H1 (cell line): ENCODE data around the gene ICA1. TPM values are rescaled to one million over a fixed set of nuclear protein-coding genes. Genes with fewer than 3 reads are reported as not detected.
A peak's percentile ranks its signal among the peaks of the same experiment; 100 is the strongest.

Source experiments
- CTCF ChIA-PET: fragments of 300-600 bp; sonication (Branson Sonifier 250); formaldehyde crosslinking; loops from one replicate; lab custom pipeline; 2021; ENCODE audit not compliant: partially characterized antibody; lab: Charles Lee
- POLR2A ChIA-PET: fragments of 300-600 bp; sonication (Branson Sonifier 250); formaldehyde crosslinking; loops from one replicate; lab custom pipeline; 2021; ENCODE audit warnings: inconsistent platforms; ENCODE audit not compliant: partially characterized antibody; lab: Charles Lee
- DNase-seq, 2 experiments: peaks; one replicate each; pipeline versions ENCODE4 v3.0.0 to v3.0.0-alpha.2; 2010 to 2022; ENCODE audit warnings: low spot score in 2 of 2, low read depth in 1 of 2, mixed read lengths in 1 of 2
- FAIRE-seq: peaks from 2 replicates; lab custom pipeline; 2011; peaks lifted over from hg19 to GRCh38; lab: Jason Lieb, UNC
- H2AFZ ChIP-seq: 2 replicates; pipeline ENCODE4 v1.8.1; 2012; ENCODE audit warnings: low read length, inconsistent platforms
- H2AK5ac ChIP-seq: 2 replicates; pipeline ENCODE4 v1.6.1; 2013; ENCODE audit warnings: low read depth, low read length
- H2BK120ac ChIP-seq: replicated peaks from 2 replicates; pipeline ENCODE3; 2013; ENCODE audit warnings: low read depth, low read length, inconsistent platforms
- H2BK12ac ChIP-seq: 2 replicates; pipeline ENCODE4 v1.6.1; 2013; ENCODE audit warnings: low read depth, low read length
- H2BK15ac ChIP-seq: 2 replicates; pipeline ENCODE4 v1.6.1; 2013; ENCODE audit warnings: low read length
- H2BK20ac ChIP-seq: 2 replicates; pipeline ENCODE4 v1.6.1; 2013; ENCODE audit warnings: low read length
- H2BK5ac ChIP-seq: 2 replicates; pipeline ENCODE4 v1.6.1; 2013; ENCODE audit warnings: low read depth, low read length
- H3K14ac ChIP-seq: 2 replicates; pipeline ENCODE4 v1.6.1; 2013; ENCODE audit warnings: inconsistent platforms; ENCODE audit not compliant: insufficient read length
- H3K18ac ChIP-seq: 2 replicates; pipeline ENCODE4 v1.6.1; 2013; ENCODE audit warnings: low read length; ENCODE audit errors: extremely low read depth
- H3K23ac ChIP-seq: 2 replicates; pipeline ENCODE4 v1.6.1; 2013; ENCODE audit warnings: inconsistent platforms; ENCODE audit not compliant: insufficient read length
- H3K23me2 ChIP-seq: 2 replicates; pipeline ENCODE4 v1.6.1; 2013; ENCODE audit warnings: low read depth, low read length
- H3K27ac ChIP-seq: 2 replicates; pipeline ENCODE4 v1.6.1; 2011; ENCODE audit warnings: low read depth, low read length, inconsistent platforms
- H3K27me3 ChIP-seq, 4 experiments: replicated peaks in 1 of 4; 1 replicate in 1 of 4; 2 replicates in 3 of 4; pipeline versions ENCODE4 v1.6.1 to v1.8.1; 2011 to 2013; ENCODE audit warnings: low read length in 3 of 4, mild to moderate bottlenecking in 3 of 4, inconsistent platforms in 2 of 4, mixed read lengths in 2 of 4, moderate library complexity in 1 of 4; ENCODE audit not compliant: control insufficient read depth in 3 of 4, insufficient read depth in 3 of 4; ENCODE audit errors: extremely low read depth in 1 of 4
- H3K36me3 ChIP-seq, 4 experiments: 2 replicates each; pipeline versions ENCODE4 v1.6.1 to v1.8.1; 2011 to 2013; ENCODE audit warnings: mild to moderate bottlenecking in 4 of 4, low read length in 3 of 4, moderate library complexity in 2 of 4, control low read depth in 1 of 4, inconsistent platforms in 1 of 4; ENCODE audit not compliant: insufficient read depth in 4 of 4, control insufficient read depth in 2 of 4
- H3K4ac ChIP-seq: replicated peaks from 2 replicates; pipeline ENCODE3; 2013; ENCODE audit warnings: low read length, low read depth, mixed read lengths, inconsistent platforms; ENCODE audit not compliant: insufficient read length
- H3K4me1 ChIP-seq, 4 experiments: replicated peaks in 1 of 4; 1 replicate in 1 of 4; 2 replicates in 3 of 4; pipeline versions ENCODE4 v1.6.1 to v1.8.1; 2011 to 2013; ENCODE audit warnings: low read length in 3 of 4, inconsistent platforms in 2 of 4, mixed read lengths in 1 of 4; ENCODE audit not compliant: insufficient read depth in 4 of 4, control insufficient read depth in 3 of 4
- H3K4me2 ChIP-seq, 2 experiments: 2 replicates each; pipeline versions ENCODE4 v1.6.1 to v1.8.1; 2011 to 2013; ENCODE audit warnings: low read depth in 2 of 2, low read length in 2 of 2, control low read depth in 1 of 2, inconsistent platforms in 1 of 2, mild to moderate bottlenecking in 1 of 2; ENCODE audit not compliant: insufficient read depth in 1 of 2
- H3K4me3 ChIP-seq, 4 experiments: fragments of 200-600, 300-600 bp in 1 of 4; sonication (generic), shearing (Covaris generic), sonication (Bioruptor Twin) in 1 of 4; 2 replicates each; pipeline versions ENCODE4 v1.5.1 to v1.8.1; 2011 to 2016; ENCODE audit warnings: low read length in 4 of 4, low read depth in 3 of 4, control low read depth in 2 of 4, inconsistent platforms in 2 of 4, mild to moderate bottlenecking in 2 of 4, mixed read lengths in 1 of 4, moderate library complexity in 1 of 4; ENCODE audit not compliant: insufficient read depth in 2 of 4; ENCODE audit errors: extremely low read depth in 1 of 4
- H3K56ac ChIP-seq: replicated peaks from 2 replicates; pipeline ENCODE3; 2013; ENCODE audit warnings: low read depth, mild to moderate bottlenecking, mixed read lengths, low read length, inconsistent platforms; ENCODE audit not compliant: insufficient read length
- H3K79me1 ChIP-seq: 2 replicates; pipeline ENCODE4 v1.6.1; 2013; ENCODE audit warnings: low read depth, low read length, control low read depth
- H3K79me2 ChIP-seq, 2 experiments: 2 replicates each; pipeline versions ENCODE4 v1.6.1 to v1.8.1; 2012 to 2013; ENCODE audit warnings: low read length in 2 of 2, mild to moderate bottlenecking in 2 of 2, inconsistent platforms in 1 of 2; ENCODE audit not compliant: insufficient read depth in 2 of 2, control insufficient read depth in 1 of 2
- H3K9ac ChIP-seq, 4 experiments: replicated peaks in 1 of 4; 1 replicate in 1 of 4; 2 replicates in 3 of 4; pipeline versions ENCODE4 v1.6.1 to v1.8.1; 2011 to 2013; ENCODE audit warnings: low read depth in 3 of 4, low read length in 3 of 4, control low read depth in 2 of 4, mild to moderate bottlenecking in 2 of 4, moderate library complexity in 2 of 4, inconsistent platforms in 1 of 4; ENCODE audit errors: extremely low read depth in 1 of 4
- H3K9me3 ChIP-seq, 2 experiments: 2 replicates each; pipeline versions ENCODE4 v1.6.1 to v1.8.1; 2012 to 2013; ENCODE audit warnings: mild to moderate bottlenecking in 2 of 2, moderate library complexity in 2 of 2, control low read depth in 1 of 2, inconsistent platforms in 1 of 2, low read depth in 1 of 2, low read length in 1 of 2, mixed read lengths in 1 of 2; ENCODE audit not compliant: insufficient read depth in 2 of 2
- H4K20me1 ChIP-seq, 2 experiments: replicated peaks in 1 of 2; 2 replicates each; pipeline versions ENCODE3 to v1.8.1; 2011 to 2013; ENCODE audit warnings: inconsistent platforms in 2 of 2, low read length in 2 of 2, mild to moderate bottlenecking in 1 of 2; ENCODE audit not compliant: insufficient read depth in 2 of 2, control insufficient read depth in 1 of 2
- H4K5ac ChIP-seq: 2 replicates; pipeline ENCODE4 v1.6.1; 2013; ENCODE audit warnings: low read length, low read depth, mixed read lengths, inconsistent platforms; ENCODE audit not compliant: insufficient read length
- H4K8ac ChIP-seq: 2 replicates; pipeline ENCODE4 v1.8.0; 2013; ENCODE audit warnings: mild to moderate bottlenecking, moderate library complexity, low read length, inconsistent platforms; ENCODE audit not compliant: insufficient read depth; ENCODE audit errors: extremely low read depth
- H4K91ac ChIP-seq: replicated peaks from 2 replicates; pipeline ENCODE3; 2013; ENCODE audit warnings: low read length, mixed read lengths, inconsistent platforms; ENCODE audit not compliant: insufficient read length
- GABPA ChIP-seq: IDR thresholded peaks from 2 replicates; pipeline ENCODE4 v1.6.1; 2011; ENCODE audit warnings: mild to moderate bottlenecking, low read length, moderate library complexity, borderline replicate concordance; ENCODE audit not compliant: insufficient read depth
- MAFK ChIP-seq: IDR thresholded peaks from 2 replicates; pipeline ENCODE4 v1.6.1; 2012; ENCODE audit warnings: low read depth, mild to moderate bottlenecking, improper control_type of control experiment, low read length
- POU5F1 ChIP-seq: IDR thresholded peaks from 2 replicates; pipeline ENCODE4 v1.6.1; 2011; ENCODE audit warnings: low read depth, mild to moderate bottlenecking, low read length, moderate library complexity
- RFX5 ChIP-seq: IDR thresholded peaks from 2 replicates; pipeline ENCODE4 v1.6.1; 2011; ENCODE audit warnings: low read depth, low read length, improper control_type of control experiment, borderline replicate concordance
- RXRA ChIP-seq: IDR thresholded peaks from 2 replicates; pipeline ENCODE4 v1.6.1; 2011; ENCODE audit warnings: low read depth, mild to moderate bottlenecking, low read length, moderate library complexity; ENCODE audit not compliant: insufficient read depth
- USF2 ChIP-seq: IDR thresholded peaks from 2 replicates; pipeline ENCODE4 v1.6.1; 2011; ENCODE audit warnings: low read length, improper control_type of control experiment
- WGBS, 2 experiments: shearing (Covaris generic) in 1 of 2; methylation state at CpG; one replicate each; pipeline versions ENCODE4 v1.1.6 to v1.1.7; 2013 to 2015; ENCODE audit warnings: low lambda C conversion rate in 2 of 2, mixed read lengths in 2 of 2, inconsistent platforms in 1 of 2, low coverage in 1 of 2, missing lambda C conversion rate in 1 of 2; ENCODE audit not compliant: insufficient replicate concordance in 2 of 2, insufficient coverage in 1 of 2, insufficient read length in 1 of 2; ENCODE audit errors: extremely low coverage in 1 of 2, missing lambda C conversion rate in 1 of 2; 5-methylcytosine and 5-hydroxymethylcytosine counted together
- polyA plus RNA-seq, 7 experiments: library from polyadenylated mRNA; depleted of rRNA in 3 of 7; stranded (reverse) in 5 of 7; unstranded in 2 of 7; fragments of >200 nt in 5 of 7; fragments of 200-250 nt in 2 of 7; gene quantifications; 1 replicate in 5 of 7; 2 replicates in 1 of 7; 4 replicates in 1 of 7; pipeline versions ENCODE4 v1.2.1 to v1.2.3, GENCODE V29; 2011 to 2013; ENCODE audit warnings: missing spikeins in 2 of 7, mixed read lengths in 2 of 7
- total RNA-seq: library from RNA; stranded (reverse); fragmentation: NEBNext Ultra II Directional; extraction: Animal tissue kit (Norgen Biotek cat#: 25700); gene quantifications from 2 replicates; pipeline ENCODE4 v1.2.1, GENCODE V29; 2021

ICA1 gene
- total and polyA plus RNA-seq, 2 of the 8 experiments (the other 6 are each of a cell fraction or from before 2014, with no cell fraction given) = 14.9 to 37.1 TPM

- H3K56ac ChIP-seq = no peak overlapping the region
- no peak overlapping the region for H3K4me3 ChIP-seq
- no peak overlapping the region for H2BK12ac ChIP-seq
- TF ChIP-seq GABPA = no peak
- no peak for TF ChIP-seq USF2
- no peak for TF ChIP-seq RFX5
- TF ChIP-seq POU5F1 = no peak
- peak; percentile 19; the same call in 1 of the 2 replicates for TF ChIP-seq MAFK
- no peak for TF ChIP-seq RXRA
- H2BK5ac ChIP-seq = no peak overlapping the region
- no peak overlapping the region for H3K4me2 ChIP-seq
- H2BK15ac ChIP-seq = no peak overlapping the region
- no peak overlapping the region for H2AFZ ChIP-seq
- H3K23ac ChIP-seq = no peak overlapping the region
- DNase-seq (no peak), FAIRE-seq (no peak)
- H3K4me1 ChIP-seq = no peaks in the 10 kb centered on the region; a peak in 1 of 7 replicates
- no peak overlapping the region for H4K8ac ChIP-seq
- no peaks in the 10 kb centered on the region; a peak in 1 of 8 replicates for H3K36me3 ChIP-seq
- H3K79me1 ChIP-seq = no peaks in the 10 kb centered on the region
- H3K9me3 ChIP-seq = no peaks in the 10 kb centered on the region
- H4K20me1 ChIP-seq = no peaks in the 10 kb centered on the region
- POLR2A ChIA-PET = no interaction called here
- H3K4ac ChIP-seq = no peak overlapping the region
- WGBS, 2 experiments = 95% methylated on average over 1 of the region's 1 CpG; no CpG with 5 or more reads in 1 of the 2 experiments
- H2BK20ac ChIP-seq = no peak overlapping the region
- H3K79me2 ChIP-seq = no peaks in the 10 kb centered on the region
- no peak overlapping the region for H4K91ac ChIP-seq
- H3K18ac ChIP-seq = no peak overlapping the region
- no peak overlapping the region for H2AK5ac ChIP-seq
- H3K27ac ChIP-seq = no peak overlapping the region
- H2BK120ac ChIP-seq = no peak overlapping the region
- no peaks in the 10 kb centered on the region; the same call in 1 of the 2 replicates for H3K23me2 ChIP-seq
- H4K5ac ChIP-seq = no peak overlapping the region
- H3K27me3 ChIP-seq = no peaks in the 10 kb centered on the region
- no peak overlapping the region for H3K14ac ChIP-seq
- CTCF ChIA-PET = interaction anchor here (1.2 to 1.4 kb wide), 2 partner anchors 13 to 18 kb away, joined by 3 read pairs; no protein-coding TSS in a partner anchor
- H3K9ac ChIP-seq = no peak overlapping the region
Measured at GRCh38 chr7:8130663-8131062, 131.3 kb downstream of the ICA1 start.
